ENCODE measurements around the gene RB1. TPM values are rescaled to one million over a fixed set of nuclear protein-coding genes. Genes with fewer than 3 reads are reported as not detected.

RB1 gene
- total RNA-seq, 1 experiment from 2014 or later, result 18.8 TPM

DNA sequence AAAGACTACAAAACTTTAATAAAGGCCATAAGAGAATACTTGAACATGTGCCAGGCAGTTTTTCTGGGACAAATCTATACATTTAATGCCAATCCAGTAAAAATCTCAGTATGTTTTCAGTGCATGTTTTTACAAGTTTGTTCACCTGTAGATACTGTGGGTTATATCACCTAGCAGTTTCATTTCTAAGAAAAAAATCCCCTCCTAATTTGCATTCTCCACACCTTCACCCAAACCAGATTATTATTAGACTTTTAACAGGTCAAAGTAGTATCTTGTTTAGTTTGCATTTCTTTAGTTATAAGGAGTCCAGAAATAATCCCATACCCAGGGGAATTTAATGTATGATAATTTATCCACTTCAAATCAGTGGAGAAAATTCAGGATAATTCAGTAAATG, 126.3 kb downstream of the RB1 start:
- ChIA-PET CTCF (interaction anchor here (0.7 kb wide), 1 partner anchor 171 kb away, joined by 3 read pairs; no protein-coding TSS in a partner anchor), POLR2A (interaction anchor here (0.7 kb wide), 1 partner anchor 1119 kb away, joined by 3 read pairs; no protein-coding TSS in a partner anchor)
- no peak for DNase-seq (ENCODE audit: low spot score)
- H3K9me3 Mint-ChIP-seq, result peaks cover 4% of the 10 kb centered on the region
- ATAC-seq, result no peak
- no peak overlapping the region for H3K27ac Mint-ChIP-seq
- no peaks in the 10 kb centered on the region for H3K27me3 Mint-ChIP-seq (ENCODE audit: low read depth)
- peaks cover 4% of the 10 kb centered on the region for H3K36me3 Mint-ChIP-seq
- TF ChIP-seq, protein P1, sequence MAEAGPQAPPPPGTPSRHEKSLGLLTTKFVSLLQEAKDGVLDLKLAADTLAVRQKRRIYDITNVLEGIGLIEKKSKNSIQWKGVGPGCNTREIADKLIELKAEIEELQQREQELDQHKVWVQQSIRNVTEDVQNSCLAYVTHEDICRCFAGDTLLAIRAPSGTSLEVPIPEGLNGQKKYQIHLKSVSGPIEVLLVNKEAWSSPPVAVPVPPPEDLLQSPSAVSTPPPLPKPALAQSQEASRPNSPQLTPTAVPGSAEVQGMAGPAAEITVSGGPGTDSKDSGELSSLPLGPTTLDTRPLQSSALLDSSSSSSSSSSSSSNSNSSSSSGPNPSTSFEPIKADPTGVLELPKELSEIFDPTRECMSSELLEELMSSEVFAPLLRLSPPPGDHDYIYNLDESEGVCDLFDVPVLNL (CRISPR knock-in tag; IDR thresholded peaks at IDR 0.05; ENCODE audit: borderline replicate concordance, low read depth), result no peak
- TF ChIP-seq SOX15 (CRISPR knock-in tag; IDR thresholded peaks at IDR 0.05), result no peak
- no peak for TF ChIP-seq JUN (CRISPR knock-in tag; IDR thresholded peaks at IDR 0.05)
- H3K4me1 Mint-ChIP-seq, result peaks cover 6% of the 10 kb centered on the region; the same call in 1 of the 2 replicates
- H3K4me3 Mint-ChIP-seq, result no peak overlapping the region

DNA sequence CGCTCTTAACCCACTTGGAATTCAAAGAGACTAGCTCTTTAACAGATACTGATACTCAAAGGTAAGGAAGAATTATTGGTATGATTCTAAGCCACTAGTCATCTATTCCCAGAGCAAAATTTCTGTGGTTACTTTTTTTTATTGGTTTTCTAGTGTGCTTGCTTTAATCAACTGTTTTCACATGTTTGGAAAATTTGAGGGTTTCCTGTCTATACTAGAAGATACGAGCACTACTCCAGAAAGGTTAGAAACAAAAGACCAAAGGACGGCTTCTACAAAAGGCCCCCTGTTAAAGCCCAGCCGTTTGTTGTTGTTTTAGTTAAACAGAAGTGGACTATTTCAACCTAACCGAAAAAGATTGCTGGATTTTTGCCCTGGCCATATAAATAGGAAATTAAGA, 127.9 kb downstream of the RB1 start:
- ChIA-PET POLR2A (no interaction called here), CTCF (no interaction called here)
- DNase-seq (ENCODE audit: low spot score) (no peak), ATAC-seq (no peak)
- H3K27ac Mint-ChIP-seq, result no peak overlapping the region
- H3K9me3 Mint-ChIP-seq, result peaks cover 4% of the 10 kb centered on the region
- H3K4me1 Mint-ChIP-seq, result peaks cover 6% of the 10 kb centered on the region; the same call in 1 of the 2 replicates
- no peaks in the 10 kb centered on the region for H3K27me3 Mint-ChIP-seq (ENCODE audit: low read depth)
- no peak overlapping the region for H3K4me3 Mint-ChIP-seq
- TF ChIP-seq OVOL2 (CRISPR knock-in tag; IDR thresholded peaks at IDR 0.05; ENCODE audit: borderline replicate concordance) (no peak), NR2C2 (CRISPR knock-in tag; IDR thresholded peaks at IDR 0.05) (no peak), PRRX2 (CRISPR knock-in tag; IDR thresholded peaks at IDR 0.05) (no peak), IRF2 (CRISPR knock-in tag; IDR thresholded peaks at IDR 0.05; ENCODE audit: borderline replicate concordance, low read depth) (no peak), CREB1 (CRISPR knock-in tag; IDR thresholded peaks at IDR 0.05) (no peak), ETV6 (CRISPR knock-in tag; IDR thresholded peaks at IDR 0.05) (no peak), ZNF671 (CRISPR knock-in tag; IDR thresholded peaks at IDR 0.05) (no peak), ZNF396 (CRISPR knock-in tag; IDR thresholded peaks at IDR 0.05; ENCODE audit: borderline replicate concordance) (no peak), STAT6 (CRISPR knock-in tag; conservative IDR thresholded peaks at IDR 0.05; ENCODE audit: low read depth) (no peak), TEAD1 (CRISPR knock-in tag; IDR thresholded peaks at IDR 0.05) (no peak), ZNF512 (CRISPR knock-in tag; IDR thresholded peaks at IDR 0.05; ENCODE audit: borderline replicate concordance) (no peak), RELA (CRISPR knock-in tag; IDR thresholded peaks at IDR 0.05; ENCODE audit: borderline replicate concordance) (no peak), ATF1 (CRISPR knock-in tag; IDR thresholded peaks at IDR 0.05) (no peak)
- TF ChIP-seq, protein P2, sequence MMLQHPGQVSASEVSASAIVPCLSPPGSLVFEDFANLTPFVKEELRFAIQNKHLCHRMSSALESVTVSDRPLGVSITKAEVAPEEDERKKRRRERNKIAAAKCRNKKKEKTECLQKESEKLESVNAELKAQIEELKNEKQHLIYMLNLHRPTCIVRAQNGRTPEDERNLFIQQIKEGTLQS (CRISPR knock-in tag; conservative IDR thresholded peaks at IDR 0.05), result no peak
- TF ChIP-seq, protein P1 (CRISPR knock-in tag; IDR thresholded peaks at IDR 0.05; ENCODE audit: borderline replicate concordance, low read depth), result no peak
- TF ChIP-seq, protein P3, sequence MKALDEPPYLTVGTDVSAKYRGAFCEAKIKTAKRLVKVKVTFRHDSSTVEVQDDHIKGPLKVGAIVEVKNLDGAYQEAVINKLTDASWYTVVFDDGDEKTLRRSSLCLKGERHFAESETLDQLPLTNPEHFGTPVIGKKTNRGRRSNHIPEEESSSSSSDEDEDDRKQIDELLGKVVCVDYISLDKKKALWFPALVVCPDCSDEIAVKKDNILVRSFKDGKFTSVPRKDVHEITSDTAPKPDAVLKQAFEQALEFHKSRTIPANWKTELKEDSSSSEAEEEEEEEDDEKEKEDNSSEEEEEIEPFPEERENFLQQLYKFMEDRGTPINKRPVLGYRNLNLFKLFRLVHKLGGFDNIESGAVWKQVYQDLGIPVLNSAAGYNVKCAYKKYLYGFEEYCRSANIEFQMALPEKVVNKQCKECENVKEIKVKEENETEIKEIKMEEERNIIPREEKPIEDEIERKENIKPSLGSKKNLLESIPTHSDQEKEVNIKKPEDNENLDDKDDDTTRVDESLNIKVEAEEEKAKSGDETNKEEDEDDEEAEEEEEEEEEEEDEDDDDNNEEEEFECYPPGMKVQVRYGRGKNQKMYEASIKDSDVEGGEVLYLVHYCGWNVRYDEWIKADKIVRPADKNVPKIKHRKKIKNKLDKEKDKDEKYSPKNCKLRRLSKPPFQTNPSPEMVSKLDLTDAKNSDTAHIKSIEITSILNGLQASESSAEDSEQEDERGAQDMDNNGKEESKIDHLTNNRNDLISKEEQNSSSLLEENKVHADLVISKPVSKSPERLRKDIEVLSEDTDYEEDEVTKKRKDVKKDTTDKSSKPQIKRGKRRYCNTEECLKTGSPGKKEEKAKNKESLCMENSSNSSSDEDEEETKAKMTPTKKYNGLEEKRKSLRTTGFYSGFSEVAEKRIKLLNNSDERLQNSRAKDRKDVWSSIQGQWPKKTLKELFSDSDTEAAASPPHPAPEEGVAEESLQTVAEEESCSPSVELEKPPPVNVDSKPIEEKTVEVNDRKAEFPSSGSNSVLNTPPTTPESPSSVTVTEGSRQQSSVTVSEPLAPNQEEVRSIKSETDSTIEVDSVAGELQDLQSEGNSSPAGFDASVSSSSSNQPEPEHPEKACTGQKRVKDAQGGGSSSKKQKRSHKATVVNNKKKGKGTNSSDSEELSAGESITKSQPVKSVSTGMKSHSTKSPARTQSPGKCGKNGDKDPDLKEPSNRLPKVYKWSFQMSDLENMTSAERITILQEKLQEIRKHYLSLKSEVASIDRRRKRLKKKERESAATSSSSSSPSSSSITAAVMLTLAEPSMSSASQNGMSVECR (CRISPR knock-in tag; IDR thresholded peaks at IDR 0.05; ENCODE audit: borderline replicate concordance), result no peak
- TF ChIP-seq, protein P4, sequence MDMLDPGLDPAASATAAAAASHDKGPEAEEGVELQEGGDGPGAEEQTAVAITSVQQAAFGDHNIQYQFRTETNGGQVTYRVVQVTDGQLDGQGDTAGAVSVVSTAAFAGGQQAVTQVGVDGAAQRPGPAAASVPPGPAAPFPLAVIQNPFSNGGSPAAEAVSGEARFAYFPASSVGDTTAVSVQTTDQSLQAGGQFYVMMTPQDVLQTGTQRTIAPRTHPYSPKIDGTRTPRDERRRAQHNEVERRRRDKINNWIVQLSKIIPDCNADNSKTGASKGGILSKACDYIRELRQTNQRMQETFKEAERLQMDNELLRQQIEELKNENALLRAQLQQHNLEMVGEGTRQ (CRISPR knock-in tag; IDR thresholded peaks at IDR 0.05), result no peak
- H3K36me3 Mint-ChIP-seq, result peaks cover 4% of the 10 kb centered on the region
